Measurements from ENCODE around the gene MAPKAP1. TPM values are rescaled to one million over a fixed set of nuclear protein-coding genes. Genes with fewer than 3 reads are reported as not detected.

Gene MAPKAP1
- total and polyA plus RNA-seq, 2 of the 13 experiments (the other 11 are each of a cell fraction or from before 2014, with no cell fraction given) = 45.0 to 64.3 TPM

DNA sequence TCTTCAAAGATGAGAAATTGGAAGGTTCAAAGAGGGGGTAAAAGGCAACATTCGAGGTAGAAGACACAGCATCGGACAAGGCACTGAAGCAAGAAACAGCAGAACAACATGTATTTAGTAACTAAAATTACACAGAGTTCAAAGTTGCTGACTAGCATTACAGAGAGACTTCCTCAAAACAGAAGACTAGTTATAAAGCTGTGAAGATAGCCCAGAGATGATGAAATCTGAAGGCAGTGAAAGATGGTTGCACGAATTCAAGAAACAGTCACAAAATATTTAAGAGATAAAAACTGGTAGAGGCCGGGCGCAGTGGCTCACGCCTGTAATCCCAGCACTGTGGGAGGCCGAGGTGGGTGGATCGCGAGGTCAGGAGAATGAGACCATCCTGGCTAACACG, 16.3 kb downstream of the MAPKAP1 start:
- Histone ChIP-seq H2AFZ (ENCODE audit: low read length) (no peak overlapping the region), H3K9me3 (ENCODE audit: low read length) (no peaks in the 10 kb centered on the region), H3K27ac (ENCODE audit: extremely low read length, insufficient read depth, low read length) (peak overlapping the region; percentile 33), H3K36me3 (replicated peaks in 1 of 2; ENCODE audit: control insufficient read depth in 1 of 2, insufficient read depth in 2 of 2, low read length in 2 of 2) (no peaks in the 10 kb centered on the region), H3K4me1 (ENCODE audit: insufficient read depth, low read length) (peaks cover 28% of the 10 kb centered on the region), H3K4me2 (ENCODE audit: low read depth, low read length) (no peak overlapping the region), H3K27me3 (ENCODE audit: control insufficient read depth in 1 of 2, insufficient read depth in 2 of 2, low read length in 2 of 2) (no peaks in the 10 kb centered on the region), H3K9ac (ENCODE audit: insufficient read depth, low read depth, low read length) (no peak overlapping the region), H3K79me2 (ENCODE audit: insufficient read depth, low read length) (peaks cover 9% of the 10 kb centered on the region), H4K20me1 (ENCODE audit: insufficient read depth, low read length) (no peaks in the 10 kb centered on the region), H3K4me3 (replicated peaks in 1 of 3; ENCODE audit: insufficient read depth in 1 of 3, low read depth in 2 of 3, low read length in 3 of 3) (no peak overlapping the region)
- intact Hi-C loops (cut with micrococcal nuclease; ENCODE audit: unreplicated experiment) = no loop called here
- in situ Hi-C loops (cut with HindIII; ENCODE audit: extremely low pct_ligation_motif_present, low pct_unique_long_range_greater_than_20kb) = no loop called here
- POLR2A ChIA-PET = no interaction called here
- ATAC-seq (no peak), FAIRE-seq (no peak), DNase-seq (ENCODE audit: low spot score) (no peak)
- BruUV-seq (replicated peaks) = no TSS peak
- WGBS (ENCODE audit: low lambda C conversion rate) = 93% methylated on average over 10 of the region's 10 CpGs
- TF ChIP-seq, protein P1, sequence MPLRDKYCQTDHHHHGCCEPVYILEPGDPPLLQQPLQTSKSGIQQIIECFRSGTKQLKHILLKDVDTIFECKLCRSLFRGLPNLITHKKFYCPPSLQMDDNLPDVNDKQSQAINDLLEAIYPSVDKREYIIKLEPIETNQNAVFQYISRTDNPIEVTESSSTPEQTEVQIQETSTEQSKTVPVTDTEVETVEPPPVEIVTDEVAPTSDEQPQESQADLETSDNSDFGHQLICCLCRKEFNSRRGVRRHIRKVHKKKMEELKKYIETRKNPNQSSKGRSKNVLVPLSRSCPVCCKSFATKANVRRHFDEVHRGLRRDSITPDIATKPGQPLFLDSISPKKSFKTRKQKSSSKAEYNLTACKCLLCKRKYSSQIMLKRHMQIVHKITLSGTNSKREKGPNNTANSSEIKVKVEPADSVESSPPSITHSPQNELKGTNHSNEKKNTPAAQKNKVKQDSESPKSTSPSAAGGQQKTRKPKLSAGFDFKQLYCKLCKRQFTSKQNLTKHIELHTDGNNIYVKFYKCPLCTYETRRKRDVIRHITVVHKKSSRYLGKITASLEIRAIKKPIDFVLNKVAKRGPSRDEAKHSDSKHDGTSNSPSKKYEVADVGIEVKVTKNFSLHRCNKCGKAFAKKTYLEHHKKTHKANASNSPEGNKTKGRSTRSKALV (CRISPR knock-in tag; IDR thresholded peaks at IDR 0.05) = no peak
- TF ChIP-seq ZNF773 (CRISPR knock-in tag; IDR thresholded peaks at IDR 0.05; ENCODE audit: borderline replicate concordance) (no peak), MIER3 (CRISPR knock-in tag; IDR thresholded peaks at IDR 0.05; ENCODE audit: borderline replicate concordance) (no peak), ZNF788 (CRISPR knock-in tag; IDR thresholded peaks at IDR 0.05; ENCODE audit: borderline replicate concordance) (no peak), PCBP2 (optimal IDR thresholded peaks at IDR 0.05; ENCODE audit: low read depth, low read length, poor library complexity, severe bottlenecking) (no peak), ZBTB42 (CRISPR knock-in tag; IDR thresholded peaks at IDR 0.05) (no peak)
- TF ChIP-seq, protein P2, sequence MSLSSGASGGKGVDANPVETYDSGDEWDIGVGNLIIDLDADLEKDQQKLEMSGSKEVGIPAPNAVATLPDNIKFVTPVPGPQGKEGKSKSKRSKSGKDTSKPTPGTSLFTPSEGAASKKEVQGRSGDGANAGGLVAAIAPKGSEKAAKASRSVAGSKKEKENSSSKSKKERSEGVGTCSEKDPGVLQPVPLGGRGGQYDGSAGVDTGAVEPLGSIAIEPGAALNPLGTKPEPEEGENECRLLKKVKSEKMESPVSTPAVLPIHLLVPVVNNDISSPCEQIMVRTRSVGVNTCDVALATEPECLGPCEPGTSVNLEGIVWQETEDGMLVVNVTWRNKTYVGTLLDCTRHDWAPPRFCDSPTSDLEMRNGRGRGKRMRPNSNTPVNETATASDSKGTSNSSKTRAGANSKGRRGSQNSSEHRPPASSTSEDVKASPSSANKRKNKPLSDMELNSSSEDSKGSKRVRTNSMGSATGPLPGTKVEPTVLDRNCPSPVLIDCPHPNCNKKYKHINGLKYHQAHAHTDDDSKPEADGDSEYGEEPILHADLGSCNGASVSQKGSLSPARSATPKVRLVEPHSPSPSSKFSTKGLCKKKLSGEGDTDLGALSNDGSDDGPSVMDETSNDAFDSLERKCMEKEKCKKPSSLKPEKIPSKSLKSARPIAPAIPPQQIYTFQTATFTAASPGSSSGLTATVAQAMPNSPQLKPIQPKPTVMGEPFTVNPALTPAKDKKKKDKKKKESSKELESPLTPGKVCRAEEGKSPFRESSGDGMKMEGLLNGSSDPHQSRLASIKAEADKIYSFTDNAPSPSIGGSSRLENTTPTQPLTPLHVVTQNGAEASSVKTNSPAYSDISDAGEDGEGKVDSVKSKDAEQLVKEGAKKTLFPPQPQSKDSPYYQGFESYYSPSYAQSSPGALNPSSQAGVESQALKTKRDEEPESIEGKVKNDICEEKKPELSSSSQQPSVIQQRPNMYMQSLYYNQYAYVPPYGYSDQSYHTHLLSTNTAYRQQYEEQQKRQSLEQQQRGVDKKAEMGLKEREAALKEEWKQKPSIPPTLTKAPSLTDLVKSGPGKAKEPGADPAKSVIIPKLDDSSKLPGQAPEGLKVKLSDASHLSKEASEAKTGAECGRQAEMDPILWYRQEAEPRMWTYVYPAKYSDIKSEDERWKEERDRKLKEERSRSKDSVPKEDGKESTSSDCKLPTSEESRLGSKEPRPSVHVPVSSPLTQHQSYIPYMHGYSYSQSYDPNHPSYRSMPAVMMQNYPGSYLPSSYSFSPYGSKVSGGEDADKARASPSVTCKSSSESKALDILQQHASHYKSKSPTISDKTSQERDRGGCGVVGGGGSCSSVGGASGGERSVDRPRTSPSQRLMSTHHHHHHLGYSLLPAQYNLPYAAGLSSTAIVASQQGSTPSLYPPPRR (CRISPR knock-in tag; IDR thresholded peaks at IDR 0.05; ENCODE audit: borderline replicate concordance) = no peak
- CTCF ChIA-PET (ENCODE audit: low intra/inter-chr PET ratio, low total read pairs) = no interaction called here

All from HepG2 (cell line).